Heart left ventricle (tissue), 16 donors: ENCODE measurements around the gene PHF20. TPM values are rescaled to one million over a fixed set of nuclear protein-coding genes. Genes with fewer than 3 reads are reported as not detected.
"Not testable (repeated sequence)": the region's sequence is repeated elsewhere in the genome, so short reads cannot be mapped to it uniquely, and the experiment has no call there.

Experiments
- ATAC-seq, 4 donors: fragments of 200-7000 bp; cut with Tn5 transposase; one replicate each; pipeline ENCODE4 v1.9.1; 2020 to 2022; ENCODE audit warnings: moderate library complexity in 4 of 4, mild to moderate bottlenecking in 3 of 4, moderate number of reproducible peaks in 1 of 4
- DNase-seq, 5 donors: peaks; one replicate each; pipeline ENCODE4 v3.0.0-alpha.2; 2020
- H3K27ac ChIP-seq, 12 donors: fragments of 200-600 bp; sonication (generic) in 4 of 12; one replicate each; pipeline versions ENCODE4 v1.5.0 to v1.8.0; 2016 to 2022; ENCODE audit warnings: mild to moderate bottlenecking in 2 of 12
- H3K27me3 ChIP-seq, 9 donors: fragments of 200-600 bp; sonication (generic) in 2 of 9; one replicate each; pipeline versions ENCODE4 v1.5.1 to v1.8.0; 2016 to 2022; ENCODE audit warnings: mild to moderate bottlenecking in 3 of 9
- H3K36me3 ChIP-seq, 9 donors: fragments of 200-600 bp; sonication (generic) in 2 of 9; one replicate each; pipeline versions ENCODE4 v1.5.0 to v1.8.0; 2018 to 2022; ENCODE audit warnings: mild to moderate bottlenecking in 2 of 9
- H3K4me1 ChIP-seq, 12 donors: fragments of 200-600 bp; sonication (generic) in 4 of 12; one replicate each; pipeline versions ENCODE4 v1.5.0 to v1.8.0; 2016 to 2022; ENCODE audit warnings: mild to moderate bottlenecking in 3 of 12
- H3K4me3 ChIP-seq, 12 donors: fragments of 200-600 bp; sonication (generic) in 4 of 12; one replicate each; pipeline versions ENCODE4 v1.5.0 to v1.8.0; 2017 to 2022; ENCODE audit warnings: mild to moderate bottlenecking in 9 of 12, moderate library complexity in 4 of 12
- H3K9me3 ChIP-seq, 12 donors: fragments of 200-600 bp; sonication (generic) in 4 of 12; one replicate each; pipeline versions ENCODE4 v1.5.0 to v1.8.0; 2016 to 2022; ENCODE audit warnings: mild to moderate bottlenecking in 1 of 12
- CTCF ChIP-seq, 12 donors: fragments of 200-600 bp; sonication (generic) in 4 of 12; IDR thresholded peaks; one replicate each; pipeline versions ENCODE4 v1.5.0 to v1.8.0; 2018 to 2022; ENCODE audit warnings: antibody characterized with exemption in 12 of 12, mild to moderate bottlenecking in 5 of 12
- POLR2A ChIP-seq, 2 donors: fragments of 450-650 bp; IDR thresholded peaks; one replicate each; pipeline ENCODE4 v1.6.1; 2017; ENCODE audit warnings: antibody characterized with exemption in 2 of 2, mild to moderate bottlenecking in 2 of 2, moderate library complexity in 2 of 2
- whole genome bisulfite sequencing, 4 donors: extraction: QIAGEN DNeasy Blood & Tissue Kit in 2 of 4; methylation state at CpG; one replicate each; pipeline versions ENCODE4 v1.1.5 to v1.1.7; 2013 to 2018; 5-methylcytosine and 5-hydroxymethylcytosine counted together
- intact Hi-C, 10 donors: fragments of 100-400 bp; cut with DNase I; formaldehyde crosslinking; loops; one replicate each; pipeline versions ENCODE4 v1.11.1 to v1.14.2; 2022
- long read RNA-seq, 3 donors: library from polyadenylated mRNA; unstranded; transcript quantifications; one replicate each; pipeline ENCODE4 v2.0.0, GENCODE V29; 2020 to 2021
- polyA plus RNA-seq, 2 donors: library from polyadenylated mRNA; stranded (reverse); fragments of 200-250 nt; gene quantifications; one replicate each; pipeline ENCODE4 v1.2.3, GENCODE V29; 2013
- total RNA-seq, 9 donors: library from RNA; depleted of rRNA in 2 of 9; stranded (reverse); fragments of >200 nt in 2 of 9; fragmentation: NEBNext Ultra II Directional in 3 of 9; extraction: Animal tissue kit (Norgen Biotek cat#: 25700) in 3 of 9; gene quantifications; one replicate each; pipeline versions ENCODE4 v1.1.0 to v1.2.4, GENCODE V29; 2016 to 2023
- donor health status: ischemic (EF 13 %, LVEDD 7.1; RV severe dilation, severe dysfunction).
- donor health status: healthy with polysubstance abuse.
- donor health status: DM: no; HTN: yes; CAD: no.
- donor health status: DM: no; HTN: no; CAD: no.
- donor health status: ischemic (EF 25% LVEDD 6.9; RV normal size, moderate dysfunction).
- donor health status: ischemic (EF 25% LVEDD 5.7; RV mildly dilated, moderate dysfunction).
- donor health status: healthy.
- donor health status: DM: yes; HTN: yes; CAD: no.
- donor health status: ischemic (EF 35%, LVEDD 5.7; RV mildly dilated, moderate dysfunction).
- donor health status: nonischemic (EF 11% LVEDD 7.7; RV severe dilation, severe dysfunction).
- donor health status: DM: yes; HTN: yes; CAD: no.
- donor health status: PGD.
- donor health status: ischemic (EF 29% LVEDD 5.4; RV normal size, mild dysfunction).
- donor health status: nonischemic (EF 23%, LVEDD 6.1; RV moderate dilation, normal function).

Gene PHF20
- total RNA-seq, result 10 to 100 TPM; 26.4 to 47.0 (median 36.5) TPM
- 10 to 100 TPM; 25.8 to 48.9 TPM for polyA plus RNA-seq
- long read RNA-seq, donor 1, partial matches to known transcripts, result 22 of 33 reads
- long read RNA-seq, donor 1, other reads (novel, unspliced or antisense), result 8 of 33 reads
- long read RNA-seq, donor 2, transcript PHF20-202 (12 exons, 1,814 nt), result major isoform, 6 of 130 reads
- long read RNA-seq, donor 2, partial matches to known transcripts, result 101 of 130 reads
- long read RNA-seq, donor 2, other reads (novel, unspliced or antisense), result 22 of 130 reads
- long read RNA-seq, donor 3, partial matches to known transcripts, result 22 of 31 reads
- long read RNA-seq, donor 3, other reads (novel, unspliced or antisense), result 6 of 31 reads

GRCh38 chr20:35771689-35772562 lies at the start of gene PHF20:
PHF20 (plus strand) TSS chr20:35772015; CDS start chr20:35801523, 29,508 bp downstream.
- 2 to 7% (median 3%) methylated on average over 25 to 87 of the region's 87 CpGs for WGBS, 4 donors
- peak within 1 kb of the TSS; percentile 84 to 97 (median 92) for H3K27ac ChIP-seq
- no peaks in the 10 kb centered on the region for H3K27me3 ChIP-seq
- no peaks in the 10 kb centered on the region for H3K9me3 ChIP-seq
- H3K36me3 ChIP-seq, result peaks cover 0 to 18% (median 0%) of the 10 kb centered on the region in 9 donors
- intact Hi-C loops, result loop anchor here in 6 of 10 donors (1.0 to 2.0 kb wide), 2 partner anchors 29 to 30 kb away; partner anchors contain the start of gene RBM39 (in 6 of the 6)
- TF ChIP-seq CTCF (IDR thresholded peaks at IDR 0.05) (no peak), POLR2A (IDR thresholded peaks at IDR 0.05) (peak; percentile 22 to 81)
- peaks cover 12 to 91% (median 50%) of the 10 kb centered on the region in 12 donors for H3K4me1 ChIP-seq
- peak within 1 kb of the TSS; percentile 61 to 92 (median 82) for H3K4me3 ChIP-seq
- ATAC-seq (peak; percentile 87 to 90 (median 88)), DNase-seq (peak; percentile 99 to 100 (median 99))

GRCh38 chr20:35723275-35723639 lies 48.6 kb upstream of the PHF20 start:
- H3K27me3 ChIP-seq, H3K27ac ChIP-seq, ATAC-seq, intact Hi-C loops, DNase-seq, H3K9me3 ChIP-seq, H3K4me3 ChIP-seq: not testable (repeated sequence)
- H3K36me3 ChIP-seq, result peaks cover 3 to 100% (median 100%) of the 10 kb centered on the region in 9 donors
- 83 to 92% (median 88%) methylated on average over 4 of the region's 4 CpGs for WGBS, 4 donors
- H3K4me1 ChIP-seq, result peaks cover 0 to 45% (median 19%) of the 10 kb centered on the region in 12 donors

- H3K4me3 ChIP-seq, DNase-seq, H3K9me3 ChIP-seq, ATAC-seq, intact Hi-C loops, H3K27ac ChIP-seq, H3K27me3 ChIP-seq: not testable (repeated sequence)
- Histone ChIP-seq H3K36me3 (peaks cover 3 to 100% (median 100%) of the 10 kb centered on the region in 9 donors), H3K4me1 (peaks cover 0 to 47% (median 19%) of the 10 kb centered on the region in 12 donors)
- 94 to 95% (median 95%) methylated on average over 12 of the region's 12 CpGs for WGBS, 4 donors
Observed at GRCh38 chr20:35723652-35724320, 48.0 kb upstream of the PHF20 start.

- DNase-seq (no peak), ATAC-seq (no peak)
- intact Hi-C loops, result loop anchor here in 2 of 10 donors (5.0 kb wide), 1 partner anchor 158 kb away; no protein-coding TSS in a partner anchor
- no peak overlapping the region for H3K4me3 ChIP-seq
- no peak overlapping the region for H3K27ac ChIP-seq
- no peaks in the 10 kb centered on the region for H3K9me3 ChIP-seq
- WGBS, 4 donors, result 79 to 86% (median 83%) methylated on average over 13 of the region's 13 CpGs
- H3K4me1 ChIP-seq, result peaks cover 0 to 48% (median 25%) of the 10 kb centered on the region in 12 donors
- TF ChIP-seq POLR2A (IDR thresholded peaks at IDR 0.05) (no peak), CTCF (IDR thresholded peaks at IDR 0.05) (no peak)
- no peaks in the 10 kb centered on the region for H3K27me3 ChIP-seq
- H3K36me3 ChIP-seq, result peaks cover 3 to 100% (median 100%) of the 10 kb centered on the region in 9 donors
Observed at GRCh38 chr20:35724321-35725230, 47.2 kb upstream of the PHF20 start.
